HCT116 (cell line): Measurements from ENCODE around the gene TNIK. TPM values are rescaled to one million over a fixed set of nuclear protein-coding genes. Genes with fewer than 3 reads are reported as not detected.

Experiments
- ATAC-seq: fragments of 200-7000 bp; cut with Tn5 transposase; 2 replicates; pipeline ENCODE4 v1.9.1; 2020; ENCODE audit warnings: mild to moderate bottlenecking, moderate library complexity
- BruUV-seq: library from RNA; stranded (reverse); fragments of 400-500 nt; replicated peaks from 2 replicates; lab custom pipeline; 2021; lab: Mats Ljungman, UMichigan
- CTCF ChIA-PET: fragments of 300-600 bp; sonication (Branson Sonifier 250); formaldehyde crosslinking; loops from one replicate; lab custom pipeline; 2021; ENCODE audit warnings: antibody characterized with exemption; lab: Charles Lee
- POLR2A ChIA-PET: fragments of 300-600, 350-600 bp; sonication (Branson Sonifier 250); formaldehyde crosslinking; loops from one replicate; lab custom pipeline; 2021; ENCODE audit warnings: antibody characterized with exemption; lab: Charles Lee
- RAD21 ChIA-PET, 2 experiments: fragments of 300-600 bp; sonication (Branson Sonifier 250); formaldehyde crosslinking; loops; one replicate each; lab custom pipeline; 2023; ENCODE audit warnings: low total read pairs in 2 of 2; ENCODE audit not compliant: uncharacterized antibody in 2 of 2, unreplicated experiment in 2 of 2, low non-redundant PET in 1 of 2; lab: Charles Lee
- DNase-seq: peaks from one replicate; pipeline ENCODE4 v3.0.0-alpha.2; 2010; ENCODE audit warnings: low read depth, low spot score
- H2AFZ ChIP-seq: fragments of 200-600 bp; shearing (Covaris generic), sonication (generic); 2 replicates; pipeline ENCODE4 v1.6.1; 2017; ENCODE audit warnings: low read depth, mixed run types, mixed read lengths, antibody characterized with exemption, low read length; ENCODE audit not compliant: poor library complexity, severe bottlenecking
- H3K27ac ChIP-seq: 2 replicates; pipeline ENCODE4 v1.5.1; 2012; ENCODE audit warnings: low read depth, low read length
- H3K27me3 ChIP-seq: fragments of 200-600 bp; sonication (generic); 2 replicates; pipeline ENCODE4 v1.6.1; 2016; ENCODE audit warnings: mixed run types, low read length, mixed read lengths; ENCODE audit not compliant: insufficient read depth
- H3K36me3 ChIP-seq, 2 experiments: fragments of 200-500 bp in 1 of 2; fragments of 200-600 bp in 1 of 2; sonication (Bioruptor generic) in 1 of 2; sonication (generic) in 1 of 2; 2 replicates each; pipeline versions ENCODE4 v1.5.1 to v1.6.1; 2014 to 2016; ENCODE audit warnings: low read length in 2 of 2, inconsistent platforms in 1 of 2, mixed read lengths in 1 of 2, mixed run types in 1 of 2; ENCODE audit not compliant: insufficient read depth in 2 of 2, control insufficient read depth in 1 of 2
- H3K4me1 ChIP-seq, 2 experiments: fragments of 200-600 bp in 1 of 2; sonication (generic) in 1 of 2; 2 replicates each; pipeline versions ENCODE4 v1.5.1 to v1.6.1; 2012 to 2017; ENCODE audit warnings: low read length in 2 of 2, inconsistent platforms in 1 of 2, mild to moderate bottlenecking in 1 of 2, mixed read lengths in 1 of 2, mixed run types in 1 of 2, moderate library complexity in 1 of 2; ENCODE audit not compliant: insufficient read depth in 2 of 2, control insufficient read depth in 1 of 2
- H3K4me2 ChIP-seq: fragments of 200-600 bp; sonication (generic); 2 replicates; pipeline ENCODE4 v1.6.1; 2017; ENCODE audit warnings: mixed run types, low read length, mixed read lengths
- H3K4me3 ChIP-seq, 2 experiments: fragments of 200-600 bp in 1 of 2; sonication (generic) in 1 of 2; replicated peaks in 1 of 2; 2 replicates each; pipeline ENCODE4 v1.5.1; 2011 to 2016; ENCODE audit warnings: low read length in 2 of 2, control low read depth in 1 of 2, low read depth in 1 of 2, mild to moderate bottlenecking in 1 of 2, mixed read lengths in 1 of 2, mixed run types in 1 of 2
- H3K79me2 ChIP-seq: fragments of 200-600 bp; sonication (generic); 2 replicates; pipeline ENCODE4 v1.6.1; 2017; ENCODE audit warnings: mild to moderate bottlenecking, mixed run types, low read length, moderate library complexity, mixed read lengths; ENCODE audit not compliant: insufficient read depth
- H3K9ac ChIP-seq: fragments of 200-600 bp; sonication (generic); 2 replicates; pipeline ENCODE4 v1.6.1; 2016; ENCODE audit warnings: low read length, mixed read lengths
- H3K9me2 ChIP-seq: fragments of 200-600 bp; sonication (generic), shearing (Covaris generic); 2 replicates; pipeline ENCODE4 v1.6.1; 2017; ENCODE audit warnings: mixed run types, mild to moderate bottlenecking, moderate library complexity; ENCODE audit not compliant: insufficient read depth
- H3K9me3 ChIP-seq, 2 experiments: fragments of 200-500 bp in 1 of 2; fragments of 200-600 bp in 1 of 2; sonication (Bioruptor generic) in 1 of 2; sonication (generic) in 1 of 2; 2 replicates each; pipeline ENCODE4 v1.6.1; 2014 to 2017; ENCODE audit warnings: low read length in 2 of 2, mixed read lengths in 2 of 2, inconsistent platforms in 1 of 2, low read depth in 1 of 2, mild to moderate bottlenecking in 1 of 2, mixed run types in 1 of 2, moderate library complexity in 1 of 2; ENCODE audit not compliant: control insufficient read depth in 1 of 2, insufficient read depth in 1 of 2
- H4K20me1 ChIP-seq: fragments of 200-600 bp; sonication (generic), shearing (Covaris generic); 2 replicates; pipeline ENCODE4 v1.6.1; 2017; ENCODE audit warnings: mixed run types, mild to moderate bottlenecking, moderate library complexity; ENCODE audit not compliant: insufficient read depth
- ELF1 ChIP-seq: IDR thresholded peaks from 2 replicates; pipeline ENCODE4 v1.6.1; 2012; ENCODE audit warnings: low read depth, borderline replicate concordance
- POLR2AphosphoS5 ChIP-seq: IDR thresholded peaks from 2 replicates; pipeline ENCODE4 v1.6.1; 2011; ENCODE audit warnings: mild to moderate bottlenecking, low read depth, low read length, moderate library complexity
- SP1 ChIP-seq: IDR thresholded peaks from 2 replicates; pipeline ENCODE4 v1.6.1; 2012; ENCODE audit warnings: low read depth
- ZNF274 ChIP-seq: fragments of 200-500 bp; sonication (Bioruptor generic); IDR thresholded peaks from 2 replicates; pipeline ENCODE4 v1.6.1; 2014; ENCODE audit warnings: mild to moderate bottlenecking, low read depth, low read length, inconsistent platforms
- intact Hi-C: fragments of 100-400 bp; cut with micrococcal nuclease; formaldehyde crosslinking; loops from 2 replicates; pipeline ENCODE4 v1.10.0; 2022
- total RNA-seq: library from RNA; stranded (reverse); gene quantifications from one replicate; pipeline ENCODE4 v1.2.1, GENCODE V29; 2021; ENCODE audit not compliant: unreplicated experiment

Gene TNIK
- total RNA-seq, 1 experiment from 2014 or later, result 24.1 TPM

DNA sequence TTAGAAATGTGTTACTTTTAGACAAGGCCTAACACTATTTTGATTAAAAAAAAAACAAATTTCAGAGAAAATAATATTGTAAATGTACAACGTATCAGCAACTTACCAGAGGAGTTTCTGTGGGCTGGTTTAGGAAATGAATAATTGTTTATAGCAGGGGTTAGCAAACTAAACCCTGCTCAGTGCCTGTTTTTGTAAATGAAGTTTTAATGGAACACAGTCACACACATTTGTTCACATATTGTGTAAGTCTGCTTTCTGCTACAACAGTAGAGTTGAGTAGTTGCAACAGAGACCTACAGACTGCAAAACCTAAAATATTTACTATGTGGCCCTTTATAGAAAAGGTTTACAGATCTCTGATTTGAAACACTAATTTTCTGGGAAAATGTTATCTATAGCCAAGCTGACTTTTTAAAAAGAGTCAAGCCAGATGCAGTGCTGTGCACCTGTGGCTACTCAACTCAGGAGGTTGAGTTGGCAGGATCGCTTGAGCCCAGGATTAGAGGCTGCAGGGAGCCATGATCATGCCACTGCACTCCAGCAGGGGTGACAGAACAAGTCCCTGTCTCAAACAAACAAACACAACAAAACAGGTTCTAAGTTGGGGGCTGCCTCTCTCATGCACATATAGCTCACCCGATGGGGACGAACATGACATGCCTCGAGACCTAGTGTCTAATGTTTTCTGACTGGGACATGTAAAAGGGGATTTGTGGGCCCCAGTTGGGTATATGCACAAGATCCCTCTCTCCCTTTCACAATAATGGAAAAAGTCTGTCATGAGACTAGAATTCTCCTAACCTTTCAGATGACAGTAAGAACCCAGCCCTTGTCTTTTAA, 182.5 kb downstream of the TNIK start:
- CTCF ChIA-PET, result no interaction called here
- H3K27me3 ChIP-seq, result no peaks in the 10 kb centered on the region
- no peaks in the 10 kb centered on the region for H3K9me2 ChIP-seq
- TF ChIP-seq POLR2AphosphoS5, result no peak
- H3K27ac ChIP-seq, result no peak overlapping the region
- H4K20me1 ChIP-seq, result no peaks in the 10 kb centered on the region
- H3K79me2 ChIP-seq, result no peaks in the 10 kb centered on the region
- H3K4me2 ChIP-seq, result no peak overlapping the region
- RAD21 ChIA-PET, result no interaction called here
- H3K9ac ChIP-seq, result no peak overlapping the region
- H2AFZ ChIP-seq, result no peak overlapping the region
- DNase-seq, result no peak
- no peaks in the 10 kb centered on the region for H3K36me3 ChIP-seq
- no peaks in the 10 kb centered on the region for H3K9me3 ChIP-seq
- no peak for ATAC-seq
- intact Hi-C loops, result no loop called here
- POLR2A ChIA-PET, result no interaction called here
- BruUV-seq, result no TSS peak
- no peak overlapping the region for H3K4me3 ChIP-seq
- peaks cover 0 to 7% of the 10 kb centered on the region in 2 experiments; a peak in 1 of 4 replicates for H3K4me1 ChIP-seq

DNA sequence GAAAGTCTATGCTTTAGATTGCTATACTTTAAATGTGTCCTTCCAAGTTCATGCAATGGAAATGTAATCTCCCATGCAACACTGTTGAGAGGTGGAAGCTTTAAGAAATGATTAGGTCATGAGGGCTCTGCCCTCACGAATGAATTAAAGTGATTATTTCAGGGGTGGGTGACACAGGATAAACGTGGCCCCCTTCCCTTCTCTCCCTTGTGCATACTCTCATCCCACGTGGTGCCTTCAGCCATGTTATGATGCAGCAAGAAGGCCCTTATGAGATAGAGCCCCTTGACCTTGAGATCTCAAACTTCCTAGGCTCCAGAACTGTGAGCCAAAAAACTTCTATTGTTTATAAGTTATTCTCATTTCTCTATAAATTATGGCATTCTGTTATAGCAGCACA, 183.3 kb downstream of the TNIK start:
- Histone ChIP-seq H3K9me3 (no peaks in the 10 kb centered on the region), H3K27me3 (no peaks in the 10 kb centered on the region), H3K4me2 (no peak overlapping the region), H3K9ac (no peak overlapping the region), H3K4me1 (peaks cover 0 to 7% of the 10 kb centered on the region in 2 experiments; a peak in 1 of 4 replicates), H3K27ac (no peak overlapping the region), H3K36me3 (no peaks in the 10 kb centered on the region), H4K20me1 (no peaks in the 10 kb centered on the region), H2AFZ (no peak overlapping the region), H3K4me3 (no peak overlapping the region), H3K9me2 (no peaks in the 10 kb centered on the region), H3K79me2 (no peaks in the 10 kb centered on the region)
- ChIA-PET CTCF (no interaction called here), POLR2A (no interaction called here), RAD21 (no interaction called here)
- intact Hi-C loops, result no loop called here
- BruUV-seq, result no TSS peak
- TF ChIP-seq SP1 (no peak), ELF1 (no peak), ZNF274 (no peak)
- ATAC-seq (no peak), DNase-seq (no peak)
